Heart left ventricle (tissue), 16 donors: ENCODE data around the gene GRIN1. TPM values are rescaled to one million over a fixed set of nuclear protein-coding genes. Genes with fewer than 3 reads are reported as not detected.

Source experiments
- ATAC-seq, 4 donors: fragments of 200-7000 bp; cut with Tn5 transposase; one replicate each; pipeline ENCODE4 v1.9.1; 2020 to 2022; ENCODE audit warnings: moderate library complexity in 4 of 4, mild to moderate bottlenecking in 3 of 4, moderate number of reproducible peaks in 1 of 4
- DNase-seq, 5 donors: peaks; one replicate each; pipeline ENCODE4 v3.0.0-alpha.2; 2020
- H3K27ac ChIP-seq, 12 donors: fragments of 200-600 bp; sonication (generic) in 4 of 12; one replicate each; pipeline versions ENCODE4 v1.5.0 to v1.8.0; 2016 to 2022; ENCODE audit warnings: mild to moderate bottlenecking in 2 of 12
- H3K27me3 ChIP-seq, 9 donors: fragments of 200-600 bp; sonication (generic) in 2 of 9; one replicate each; pipeline versions ENCODE4 v1.5.1 to v1.8.0; 2016 to 2022; ENCODE audit warnings: mild to moderate bottlenecking in 3 of 9
- H3K36me3 ChIP-seq, 9 donors: fragments of 200-600 bp; sonication (generic) in 2 of 9; one replicate each; pipeline versions ENCODE4 v1.5.0 to v1.8.0; 2018 to 2022; ENCODE audit warnings: mild to moderate bottlenecking in 2 of 9
- H3K4me1 ChIP-seq, 12 donors: fragments of 200-600 bp; sonication (generic) in 4 of 12; one replicate each; pipeline versions ENCODE4 v1.5.0 to v1.8.0; 2016 to 2022; ENCODE audit warnings: mild to moderate bottlenecking in 3 of 12
- H3K4me3 ChIP-seq, 12 donors: fragments of 200-600 bp; sonication (generic) in 4 of 12; one replicate each; pipeline versions ENCODE4 v1.5.0 to v1.8.0; 2017 to 2022; ENCODE audit warnings: mild to moderate bottlenecking in 9 of 12, moderate library complexity in 4 of 12
- H3K9me3 ChIP-seq, 12 donors: fragments of 200-600 bp; sonication (generic) in 4 of 12; one replicate each; pipeline versions ENCODE4 v1.5.0 to v1.8.0; 2016 to 2022; ENCODE audit warnings: mild to moderate bottlenecking in 1 of 12
- POLR2A ChIP-seq, 2 donors: fragments of 450-650 bp; IDR thresholded peaks; one replicate each; pipeline ENCODE4 v1.6.1; 2017; ENCODE audit warnings: antibody characterized with exemption in 2 of 2, mild to moderate bottlenecking in 2 of 2, moderate library complexity in 2 of 2
- WGBS, 4 donors: extraction: QIAGEN DNeasy Blood & Tissue Kit in 2 of 4; methylation state at CpG; one replicate each; pipeline versions ENCODE4 v1.1.5 to v1.1.7; 2013 to 2018; 5-methylcytosine and 5-hydroxymethylcytosine counted together
- intact Hi-C, 10 donors: fragments of 100-400 bp; cut with DNase I; formaldehyde crosslinking; loops; one replicate each; pipeline versions ENCODE4 v1.11.1 to v1.14.2; 2022
- polyA plus RNA-seq, 2 donors: library from polyadenylated mRNA; stranded (reverse); fragments of 200-250 nt; gene quantifications; one replicate each; pipeline ENCODE4 v1.2.3, GENCODE V29; 2013
- total RNA-seq, 9 donors: library from RNA; depleted of rRNA in 2 of 9; stranded (reverse); fragments of >200 nt in 2 of 9; fragmentation: NEBNext Ultra II Directional in 3 of 9; extraction: Animal tissue kit (Norgen Biotek cat#: 25700) in 3 of 9; gene quantifications; one replicate each; pipeline versions ENCODE4 v1.1.0 to v1.2.4, GENCODE V29; 2016 to 2023
- TF ChIP-seq, protein P1 (sequence below), 12 donors: fragments of 200-600 bp; sonication (generic) in 4 of 12; IDR thresholded peaks; one replicate each; pipeline versions ENCODE4 v1.5.0 to v1.8.0; 2018 to 2022; ENCODE audit warnings: antibody characterized with exemption in 12 of 12, mild to moderate bottlenecking in 5 of 12
- donor health status: ischemic (EF 13 %, LVEDD 7.1; RV severe dilation, severe dysfunction).
- donor health status: healthy with polysubstance abuse.
- donor health status: DM: no; HTN: yes; CAD: no.
- donor health status: DM: no; HTN: no; CAD: no.
- donor health status: ischemic (EF 25% LVEDD 6.9; RV normal size, moderate dysfunction).
- donor health status: ischemic (EF 25% LVEDD 5.7; RV mildly dilated, moderate dysfunction).
- donor health status: healthy.
- donor health status: DM: yes; HTN: yes; CAD: no.
- donor health status: ischemic (EF 35%, LVEDD 5.7; RV mildly dilated, moderate dysfunction).
- donor health status: nonischemic (EF 11% LVEDD 7.7; RV severe dilation, severe dysfunction).
- donor health status: DM: yes; HTN: yes; CAD: no.
- donor health status: PGD.
- donor health status: ischemic (EF 29% LVEDD 5.4; RV normal size, mild dysfunction).
- donor health status: nonischemic (EF 23%, LVEDD 6.1; RV moderate dilation, normal function).

The GRIN1 gene
- total and polyA plus RNA-seq, 11 donors = 0.10 TPM; not detected in 10

DNA sequence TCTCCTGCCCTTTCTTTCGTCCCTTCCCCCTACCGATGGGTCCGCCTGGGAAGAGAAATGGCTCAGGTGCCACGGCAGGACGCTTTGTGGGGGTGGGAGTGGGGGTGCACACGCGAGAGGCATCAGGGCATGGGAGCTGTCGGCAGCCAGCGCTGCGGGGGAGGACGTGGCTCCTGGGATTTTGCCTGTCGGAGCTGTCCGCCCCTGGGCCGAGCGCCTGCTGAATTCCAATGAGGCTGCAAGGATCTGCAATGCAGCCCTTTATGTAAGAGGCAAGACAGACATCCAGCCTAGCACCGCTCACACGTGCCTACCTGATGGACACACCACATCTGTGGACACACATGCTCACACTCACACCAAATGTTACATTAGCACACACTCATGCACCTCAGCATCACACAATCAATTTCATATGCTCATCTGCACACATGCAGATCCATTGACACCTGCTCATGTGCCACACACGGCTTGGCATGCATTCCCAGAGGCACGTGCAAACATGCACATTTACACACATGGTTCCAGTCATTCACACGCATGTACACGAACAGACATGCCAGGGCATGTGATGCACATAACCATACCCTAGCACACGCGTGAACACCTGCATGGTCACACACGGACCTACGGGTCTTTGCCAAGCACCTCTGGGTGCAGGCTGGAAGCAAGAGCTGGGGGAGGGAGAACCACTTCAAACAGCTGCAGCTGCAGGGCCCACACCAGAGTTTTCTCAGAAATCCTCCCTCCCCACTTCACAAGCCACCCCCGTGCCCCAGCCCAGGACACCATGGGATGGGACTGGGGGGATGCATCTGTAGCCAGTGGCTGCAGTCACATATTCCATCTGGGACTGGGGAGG lies 1.4 kb downstream of the GRIN1 start:
- no peak overlapping the region for H3K4me3 ChIP-seq
- H3K4me1 ChIP-seq = peaks cover 0 to 14% (median 1%) of the 10 kb centered on the region in 12 donors
- ATAC-seq = no peak
- H3K9me3 ChIP-seq = no peaks in the 10 kb centered on the region
- 53 to 72% (median 58%) methylated on average over 14 to 26 of the region's 26 CpGs for WGBS, 4 donors
- H3K36me3 ChIP-seq = no peaks in the 10 kb centered on the region
- H3K27me3 ChIP-seq = peaks cover 24 to 89% (median 76%) of the 10 kb centered on the region in 9 donors
- TF ChIP-seq, protein P1, sequence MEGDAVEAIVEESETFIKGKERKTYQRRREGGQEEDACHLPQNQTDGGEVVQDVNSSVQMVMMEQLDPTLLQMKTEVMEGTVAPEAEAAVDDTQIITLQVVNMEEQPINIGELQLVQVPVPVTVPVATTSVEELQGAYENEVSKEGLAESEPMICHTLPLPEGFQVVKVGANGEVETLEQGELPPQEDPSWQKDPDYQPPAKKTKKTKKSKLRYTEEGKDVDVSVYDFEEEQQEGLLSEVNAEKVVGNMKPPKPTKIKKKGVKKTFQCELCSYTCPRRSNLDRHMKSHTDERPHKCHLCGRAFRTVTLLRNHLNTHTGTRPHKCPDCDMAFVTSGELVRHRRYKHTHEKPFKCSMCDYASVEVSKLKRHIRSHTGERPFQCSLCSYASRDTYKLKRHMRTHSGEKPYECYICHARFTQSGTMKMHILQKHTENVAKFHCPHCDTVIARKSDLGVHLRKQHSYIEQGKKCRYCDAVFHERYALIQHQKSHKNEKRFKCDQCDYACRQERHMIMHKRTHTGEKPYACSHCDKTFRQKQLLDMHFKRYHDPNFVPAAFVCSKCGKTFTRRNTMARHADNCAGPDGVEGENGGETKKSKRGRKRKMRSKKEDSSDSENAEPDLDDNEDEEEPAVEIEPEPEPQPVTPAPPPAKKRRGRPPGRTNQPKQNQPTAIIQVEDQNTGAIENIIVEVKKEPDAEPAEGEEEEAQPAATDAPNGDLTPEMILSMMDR (IDR thresholded peaks at IDR 0.05) = no peak
- no peak for TF ChIP-seq POLR2A (IDR thresholded peaks at IDR 0.05)
- intact Hi-C loops = loop anchor here in 1 of 10 donors (10.0 kb wide), 1 partner anchor 364 kb away; no protein-coding TSS in a partner anchor
- H3K27ac ChIP-seq = no peak overlapping the region
- no peak for DNase-seq

DNA sequence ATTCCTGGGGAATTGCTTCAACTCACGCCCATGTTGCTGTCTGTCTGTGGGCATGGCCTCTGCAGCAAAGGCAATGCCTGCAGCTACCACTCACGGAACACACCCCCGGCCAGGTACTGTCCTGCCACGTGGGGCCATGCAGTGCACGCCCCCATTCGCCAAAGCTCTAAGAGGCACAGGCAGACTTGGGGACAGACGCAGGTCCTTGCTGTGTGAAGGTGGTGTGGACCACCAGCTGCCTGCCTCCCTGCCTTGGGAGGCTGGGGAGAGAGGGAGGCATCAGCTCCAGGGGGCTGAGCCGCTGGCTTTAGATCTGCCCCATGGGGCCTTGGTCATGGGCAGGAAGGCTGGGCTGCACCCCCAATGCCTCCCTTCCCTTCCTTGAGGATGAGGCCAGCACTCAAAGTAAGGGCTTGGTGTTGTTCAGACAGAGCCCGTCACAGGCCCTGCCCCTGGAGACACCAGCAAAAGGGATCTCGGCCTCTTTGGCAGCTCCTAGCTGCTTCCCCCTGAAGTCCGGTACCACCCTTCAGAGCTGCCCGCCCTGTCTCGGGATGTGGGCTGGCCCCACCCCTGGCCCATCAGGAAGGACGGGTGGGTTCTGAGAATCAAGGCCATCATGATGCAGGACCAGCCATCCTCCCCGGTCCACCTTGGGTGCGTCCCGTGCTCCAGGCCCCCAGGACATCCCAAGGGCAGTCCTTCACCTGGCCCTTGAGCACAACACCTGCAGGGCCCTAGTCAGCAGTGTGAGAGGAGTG lies 2.3 kb downstream of the GRIN1 start:
- H3K27me3 ChIP-seq = peaks cover 21 to 88% (median 67%) of the 10 kb centered on the region in 9 donors
- WGBS, 4 donors = 69 to 75% (median 71%) methylated on average over 11 to 17 of the region's 17 CpGs
- intact Hi-C loops = loop anchor here in 1 of 10 donors (10.0 kb wide), 1 partner anchor 364 kb away; no protein-coding TSS in a partner anchor

DNA sequence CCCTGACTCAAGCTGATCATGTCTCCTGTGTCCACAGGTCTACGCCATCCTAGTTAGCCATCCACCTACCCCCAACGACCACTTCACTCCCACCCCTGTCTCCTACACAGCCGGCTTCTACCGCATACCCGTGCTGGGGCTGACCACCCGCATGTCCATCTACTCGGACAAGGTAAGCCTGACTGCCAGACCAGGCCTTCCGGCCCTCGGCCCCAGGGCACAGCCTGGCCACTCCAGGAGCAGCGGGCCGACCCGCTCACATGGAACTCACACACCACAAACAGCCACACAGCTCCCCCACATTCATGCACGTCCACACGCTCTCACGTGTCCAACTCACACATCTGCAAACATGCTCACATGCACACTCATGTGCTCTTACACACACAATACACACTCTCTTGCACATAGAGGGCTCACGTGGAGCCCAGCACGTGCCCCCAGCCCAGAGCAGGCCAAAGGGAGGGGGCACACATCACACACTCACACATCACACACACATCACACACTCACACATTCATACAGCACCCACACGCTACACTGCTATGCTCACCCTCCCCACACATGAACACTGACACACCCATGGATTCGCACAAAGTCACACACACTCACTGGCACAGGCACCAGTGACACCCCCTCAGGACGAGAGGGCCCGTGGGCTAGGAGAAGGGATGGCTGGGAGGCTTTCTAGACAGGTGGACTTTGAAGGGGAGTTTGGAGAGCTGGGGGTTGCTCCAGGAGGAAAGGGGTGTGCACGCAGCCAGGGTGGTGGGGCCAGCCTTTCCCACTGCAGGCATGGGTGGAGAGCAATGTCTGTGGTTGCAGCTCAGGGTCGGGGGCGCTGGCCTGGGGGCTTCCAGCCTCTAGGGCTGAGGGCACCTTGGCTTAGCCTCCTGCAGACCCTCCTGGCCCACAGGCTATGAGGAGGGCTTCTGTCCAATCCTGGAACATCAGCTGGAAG lies 3.3 kb downstream of the GRIN1 start:
- H3K27ac ChIP-seq = no peak overlapping the region
- peaks cover 18 to 87% (median 61%) of the 10 kb centered on the region in 9 donors for H3K27me3 ChIP-seq
- TF ChIP-seq, protein P1 (IDR thresholded peaks at IDR 0.05) = no peak
- TF ChIP-seq POLR2A (IDR thresholded peaks at IDR 0.05) = no peak
- H3K4me1 ChIP-seq = peaks cover 0 to 14% (median 1%) of the 10 kb centered on the region in 12 donors
- intact Hi-C loops = loop anchor here in 1 of 10 donors (10.0 kb wide), 1 partner anchor 363 kb away; no protein-coding TSS in a partner anchor
- ATAC-seq = peak in 1 of 4 donors; percentile 10
- WGBS, 4 donors = 71 to 76% (median 74%) methylated on average over 22 to 24 of the region's 24 CpGs
- DNase-seq = peak in 1 of 5 donors; percentile 20
- no peak overlapping the region for H3K4me3 ChIP-seq
- H3K9me3 ChIP-seq = no peaks in the 10 kb centered on the region
- no peaks in the 10 kb centered on the region for H3K36me3 ChIP-seq

More for the DNA sequence above, 2.3 kb downstream of the GRIN1 start:
- ATAC-seq (no peak), DNase-seq (peak in 1 of 5 donors; percentile 50)
- Histone ChIP-seq H3K4me3 (no peak overlapping the region), H3K4me1 (peaks cover 0 to 14% (median 1%) of the 10 kb centered on the region in 12 donors), H3K9me3 (no peaks in the 10 kb centered on the region), H3K36me3 (no peaks in the 10 kb centered on the region), H3K27ac (no peak overlapping the region)
- TF ChIP-seq POLR2A (IDR thresholded peaks at IDR 0.05) = no peak
- TF ChIP-seq, protein P1 (IDR thresholded peaks at IDR 0.05) = no peak
